GM21529 (cell line): ENCODE results near the gene CTSF.
"Not testable (repeated sequence)": the region's sequence is repeated elsewhere in the genome, so short reads cannot be mapped to it uniquely, and the experiment has no call there.

ENCODE experiments used
- ATAC-seq: cut with Tn5 transposase; IDR thresholded peaks from one replicate; pipeline ENCODE4 v1.9.1; 2021; ENCODE audit not compliant: unreplicated experiment

CTSF gene

GRCh38 chr11:66589996-66590675, 21.7 kb upstream of the CTSF start:
- ATAC-seq, result no peak

DNA sequence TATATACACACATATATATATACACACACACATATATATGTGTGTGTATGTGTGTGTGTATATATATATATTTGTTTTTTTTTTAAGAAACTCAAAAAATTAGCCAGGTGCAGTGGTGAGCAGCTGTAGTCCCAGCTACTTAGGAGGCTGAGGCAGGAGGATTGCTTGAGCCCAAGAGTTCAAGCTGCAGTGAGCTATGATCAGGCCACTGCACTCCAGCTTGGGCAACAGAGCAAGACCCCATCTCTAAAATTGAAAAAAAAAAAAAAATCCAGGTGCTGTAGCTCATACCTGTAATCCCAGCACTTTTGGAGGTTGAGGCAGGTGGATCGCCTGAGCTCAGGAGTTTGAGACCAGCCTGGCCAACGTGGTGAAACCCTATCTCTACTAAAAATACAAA, 20.9 kb upstream of the CTSF start:
- ATAC-seq, result not testable (repeated sequence)

GRCh38 chr11:66586136-66586535, 17.7 kb upstream of the CTSF start:
- no peak for ATAC-seq

- not testable (repeated sequence) for ATAC-seq
Measured at GRCh38 chr11:66585447-66585846, 17.0 kb upstream of the CTSF start.

- not testable (repeated sequence) for ATAC-seq
Measured at GRCh38 chr11:66582565-66583147, 14.2 kb upstream of the CTSF start.

- ATAC-seq, result no peak
Measured at GRCh38 chr11:66581261-66581660, 12.9 kb upstream of the CTSF start.

GRCh38 chr11:66580803-66581202, 12.4 kb upstream of the CTSF start:
- no peak for ATAC-seq

DNA sequence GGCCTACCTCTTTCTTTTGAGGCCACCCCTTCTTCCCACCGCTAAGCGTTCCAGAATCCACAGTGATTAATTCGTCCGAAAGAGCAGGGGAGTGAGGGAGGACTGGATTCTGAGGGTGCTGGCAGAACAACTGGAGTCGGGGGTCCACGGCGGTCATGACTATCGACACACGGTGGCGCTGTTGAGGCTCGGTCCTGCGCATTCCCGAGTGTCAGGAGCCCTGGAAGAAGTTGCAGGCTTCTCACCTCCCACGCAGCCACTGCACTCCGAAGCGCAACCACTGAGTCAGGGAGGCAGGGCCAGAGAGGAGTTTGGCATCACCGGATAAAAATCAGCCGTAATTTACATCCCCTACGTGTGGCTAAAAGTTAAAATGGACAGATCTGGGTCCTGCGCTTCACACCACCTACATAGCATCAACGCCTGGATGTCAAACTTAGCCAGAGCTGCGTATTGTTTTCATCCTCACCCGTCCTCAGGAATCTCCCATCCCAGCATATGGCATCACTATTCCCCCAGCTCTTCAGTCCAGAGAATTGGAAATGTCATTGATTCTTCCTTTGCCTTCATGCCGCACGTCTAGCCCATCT, 10.7 kb upstream of the CTSF start:
- no peak for ATAC-seq

- ATAC-seq, result no peak
Measured at GRCh38 chr11:66570850-66571180, 2.4 kb upstream of the CTSF start.

DNA sequence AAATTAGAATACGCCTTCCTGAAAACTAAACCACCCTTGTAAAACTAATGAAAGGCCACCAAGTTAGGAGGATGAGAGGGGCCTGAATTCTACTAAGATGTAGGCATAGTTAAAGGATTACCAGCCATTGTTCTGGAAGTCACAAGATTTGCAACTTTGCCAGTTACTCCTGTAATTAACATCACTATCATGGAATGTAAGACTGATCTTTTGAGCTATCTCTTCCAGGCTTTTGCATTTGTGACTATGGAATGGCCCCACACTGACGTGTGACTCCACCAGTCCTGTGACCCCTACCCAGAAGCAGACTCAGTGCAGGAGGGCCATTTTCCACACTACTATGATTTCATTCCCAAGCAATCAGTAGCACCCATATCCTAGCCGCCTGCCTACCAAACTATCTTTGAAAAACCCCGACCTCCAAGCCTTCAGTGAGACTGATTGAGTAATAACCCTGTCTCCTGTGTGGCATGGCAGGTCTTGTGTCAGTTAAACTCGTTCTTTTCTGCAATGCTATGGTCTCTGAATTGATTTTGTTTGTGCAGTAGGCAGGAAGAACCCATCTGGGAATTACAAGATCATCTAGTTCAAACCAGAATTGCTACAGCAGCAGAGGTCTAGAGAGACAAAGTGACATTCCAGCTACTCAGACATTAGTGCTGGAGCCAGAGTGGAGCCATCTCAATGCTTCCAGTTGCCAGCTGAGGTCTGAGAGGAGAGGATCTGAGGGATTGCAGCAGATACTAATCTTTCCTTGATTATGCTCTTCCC, 1.9 kb upstream of the CTSF start:
- no peak for ATAC-seq

- no peak for ATAC-seq
Measured at GRCh38 chr11:66569076-66569475, 670 bp upstream of the CTSF start.

- no peak for ATAC-seq
Measured at GRCh38 chr11:66567787-66568123, 651 bp downstream of the CTSF start.

DNA sequence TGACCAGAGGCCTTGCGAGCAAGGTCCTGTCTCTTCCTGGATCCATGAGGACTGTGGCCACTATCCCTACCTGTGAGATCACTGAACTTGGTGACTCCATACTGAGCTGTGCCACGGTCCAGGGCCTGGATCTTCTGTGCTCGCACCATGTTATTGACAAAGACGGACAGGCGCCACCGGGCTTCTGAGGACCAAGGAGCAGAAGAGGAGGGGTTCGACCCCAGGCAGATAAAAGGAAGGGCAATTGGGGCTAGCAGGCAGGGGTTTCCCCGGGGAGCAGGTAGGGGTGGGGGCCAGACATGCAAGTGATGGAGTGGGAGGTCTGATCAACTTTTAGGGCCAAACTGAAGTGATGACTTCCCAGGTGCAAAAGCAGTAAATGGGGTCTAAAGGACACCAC, 2.2 kb downstream of the CTSF start:
- no peak for ATAC-seq

DNA sequence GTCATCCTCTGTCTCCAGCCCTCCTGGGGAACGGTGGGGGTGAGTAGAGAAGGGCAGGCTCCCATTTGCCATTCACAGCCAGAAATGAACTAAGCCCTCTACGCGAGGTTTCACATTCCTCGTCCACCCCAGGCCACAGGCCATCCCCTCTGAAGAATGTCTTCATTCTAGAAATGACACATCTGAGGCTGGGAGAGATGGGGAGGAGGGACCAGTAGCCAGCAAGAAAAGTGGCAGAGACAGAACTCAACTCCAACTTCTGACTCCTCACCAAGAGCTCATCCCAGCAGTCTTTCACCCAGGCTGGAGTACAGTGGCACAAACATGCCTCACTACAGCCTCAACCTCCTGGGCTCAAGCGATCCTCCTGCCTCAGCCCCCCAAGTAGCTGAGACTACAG, 3.4 kb downstream of the CTSF start:
- no peak for ATAC-seq

DNA sequence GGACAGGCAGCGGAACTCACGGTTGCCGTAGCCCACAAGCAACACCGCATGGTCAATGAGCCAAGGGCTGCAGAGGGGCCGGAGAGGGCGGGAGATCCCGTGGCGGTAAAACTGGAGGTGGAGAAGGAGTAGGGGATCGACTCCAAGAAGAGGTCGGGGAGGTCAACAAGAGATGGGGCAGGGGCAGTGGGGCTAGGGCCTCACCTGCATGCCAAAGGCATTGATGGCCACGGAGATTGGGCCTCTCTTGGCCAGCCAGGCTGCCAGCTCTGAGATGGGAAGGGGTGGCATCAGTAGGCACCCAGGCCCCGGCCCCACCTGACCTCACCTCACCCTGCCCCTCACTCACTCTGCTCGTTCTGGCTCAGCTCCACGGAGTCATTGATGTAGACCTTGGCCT, 3.9 kb downstream of the CTSF start:
- ATAC-seq, result no peak

- no peak for ATAC-seq
Measured at GRCh38 chr11:66563832-66564231, 4.6 kb downstream of the CTSF start.

DNA sequence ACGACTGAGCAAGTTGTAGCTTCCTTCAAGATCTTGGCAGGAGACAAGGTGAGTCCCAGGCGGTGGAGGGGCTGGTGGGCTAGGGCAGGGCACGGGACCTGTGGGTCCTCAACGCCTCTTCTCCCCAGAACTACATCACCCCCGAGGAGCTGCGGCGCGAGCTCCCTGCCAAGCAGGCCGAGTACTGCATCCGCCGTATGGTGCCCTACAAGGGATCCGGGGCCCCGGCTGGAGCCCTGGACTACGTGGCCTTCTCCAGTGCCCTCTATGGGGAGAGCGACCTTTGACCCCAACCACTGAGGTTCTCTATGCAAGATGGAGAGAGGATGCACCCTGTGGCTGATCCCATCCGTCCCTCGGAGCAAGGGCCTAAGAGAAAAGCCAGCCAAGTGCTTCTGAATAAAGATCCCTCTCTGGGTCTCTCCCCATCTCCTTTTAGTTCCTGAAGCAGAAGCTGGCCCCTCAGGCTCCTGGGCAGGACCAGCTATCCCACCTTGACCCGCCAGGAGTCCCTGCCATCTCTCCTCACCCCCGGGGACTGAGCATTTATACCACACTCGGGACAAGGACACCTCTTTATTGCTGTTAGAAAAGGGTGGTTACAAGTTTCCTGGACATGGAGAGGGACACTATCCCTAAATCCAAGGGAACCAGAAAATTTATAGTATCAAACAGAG, 5.4 kb downstream of the CTSF start:
- ATAC-seq, result no peak

DNA sequence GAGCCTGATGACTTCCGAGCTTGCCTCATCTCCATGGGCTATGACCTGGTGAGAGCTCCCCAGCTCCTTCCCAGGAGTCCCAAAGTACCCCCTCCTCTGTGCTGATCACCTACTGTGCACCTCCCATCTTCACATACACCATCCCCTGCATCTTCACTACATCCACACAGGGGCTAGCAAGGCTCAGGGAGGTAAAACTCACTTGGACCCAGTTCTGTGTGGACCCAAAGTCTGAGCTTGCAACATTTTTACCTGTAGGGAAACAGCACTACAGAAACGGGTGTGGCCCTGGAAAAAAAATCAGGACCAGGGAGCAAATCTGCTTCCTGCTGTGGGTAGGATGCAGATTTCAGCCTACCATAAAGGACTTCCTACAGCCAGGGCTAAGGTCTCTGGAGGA, 6.1 kb downstream of the CTSF start:
- no peak for ATAC-seq

DNA sequence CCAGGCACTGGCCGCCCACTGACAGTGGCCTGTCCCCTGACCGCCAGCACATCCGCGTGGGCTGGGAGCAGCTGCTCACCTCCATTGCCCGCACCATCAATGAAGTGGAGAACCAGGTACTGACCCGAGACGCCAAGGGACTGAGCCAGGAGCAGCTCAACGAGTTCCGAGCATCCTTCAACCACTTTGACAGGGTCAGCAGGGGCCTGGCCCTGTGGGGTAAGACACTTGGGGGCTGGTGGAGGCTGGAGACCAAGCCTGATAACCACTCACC, 6.5 kb downstream of the CTSF start:
- no peak for ATAC-seq

DNA sequence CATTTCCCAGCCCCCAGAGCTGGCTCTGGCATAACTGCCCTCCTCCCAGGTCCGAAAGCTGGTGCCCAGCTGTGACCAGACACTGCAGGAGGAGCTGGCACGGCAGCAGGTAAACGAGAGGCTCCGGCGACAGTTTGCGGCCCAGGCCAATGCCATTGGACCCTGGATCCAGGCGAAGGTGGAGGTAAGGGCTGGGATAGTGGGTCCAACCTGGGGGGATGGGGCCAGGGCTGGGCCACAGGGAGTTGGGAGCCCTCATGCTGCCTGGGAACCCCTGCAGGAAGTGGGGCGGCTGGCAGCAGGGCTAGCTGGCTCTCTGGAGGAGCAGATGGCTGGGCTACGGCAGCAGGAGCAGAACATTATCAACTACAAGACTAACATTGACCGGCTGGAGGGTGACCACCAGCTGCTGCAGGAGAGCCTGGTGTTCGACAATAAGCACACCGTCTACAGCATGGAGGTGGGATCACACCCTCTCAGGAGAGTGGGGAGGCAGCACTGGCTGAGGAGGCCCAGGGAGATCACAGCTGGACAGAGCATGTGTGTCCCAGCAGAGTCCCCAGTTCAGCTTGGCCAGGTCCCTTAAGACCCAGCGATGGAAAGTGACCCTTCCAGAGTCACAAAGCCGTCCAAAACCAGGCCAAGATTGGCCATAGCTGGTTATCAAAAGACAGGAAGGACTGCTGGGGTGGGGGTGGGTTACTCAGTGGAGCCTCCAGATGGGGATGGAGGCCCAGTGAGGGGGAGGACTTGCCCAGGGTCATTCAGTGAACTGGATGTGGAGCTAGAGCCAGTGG, 7.0 kb downstream of the CTSF start:
- ATAC-seq, result no peak
